ENCODE measurements around the gene DNMT1. TPM values are rescaled to one million over a fixed set of nuclear protein-coding genes. Genes with fewer than 3 reads are reported as not detected.

DNMT1 gene
- polyA plus RNA-seq, 1 donor (not counting 4 experiments of a cell fraction or from before 2014, with no cell fraction given) = 52.0 TPM

DNA sequence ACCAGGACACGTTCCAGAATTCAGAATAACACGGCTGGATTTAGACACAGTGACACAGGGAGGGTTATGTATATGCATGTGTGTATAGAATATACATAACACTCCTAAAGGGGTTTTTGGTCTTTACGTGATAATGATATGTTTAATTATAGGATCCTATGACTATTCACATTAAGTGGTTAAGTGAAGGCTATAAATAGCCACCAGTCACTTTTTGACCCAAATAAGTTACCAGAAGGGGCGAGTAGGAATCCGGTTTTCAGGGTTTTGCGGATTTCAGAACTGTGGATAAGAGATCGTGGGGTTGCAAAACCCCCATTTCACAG lies 99.2 kb downstream of the DNMT1 start:
- H3K27ac ChIP-seq (ENCODE audit: control insufficient read depth, insufficient read depth, low read length) = no peak overlapping the region
- peaks cover 0 to 14% of the 10 kb centered on the region in 2 experiments for H3K36me3 ChIP-seq (ENCODE audit: control insufficient read depth in 2 of 2, extremely low read depth in 1 of 2, insufficient read depth in 2 of 2, low read length in 2 of 2)
- no peak for DNase-seq (ENCODE audit: low read depth, low spot score)
- FAIRE-seq = no peak
- no peaks in the 10 kb centered on the region for H3K27me3 ChIP-seq (ENCODE audit: control insufficient read depth, extremely low read depth, insufficient read depth, low read length)
- H2AFZ ChIP-seq (ENCODE audit: control insufficient read depth, low read length) = peak overlapping the region; percentile 53
- no peaks in the 10 kb centered on the region for H3K79me2 ChIP-seq (ENCODE audit: control insufficient read depth, insufficient read depth, low read length)
- H4K20me1 ChIP-seq (ENCODE audit: control insufficient read depth, extremely low read depth, insufficient read depth, low read length) = no peaks in the 10 kb centered on the region
- dilution Hi-C loops (cut with MboI; ENCODE audit: extremely low pct_ligation_motif_present, low sequenced_read_pairs) = loop anchor here (25.0 kb wide), 1 partner anchor 158 kb away; the partner anchor contains the start of gene OLFM2
- H3K4me3 ChIP-seq (ENCODE audit: control insufficient read depth in 2 of 3, extremely low read depth in 1 of 3, insufficient read depth in 2 of 3, low read depth in 1 of 3, low read length in 3 of 3) = peak overlapping the region; percentile 5 to 49 (median 42)
- TF ChIP-seq EZH2 (IDR thresholded peaks at IDR 0.05; ENCODE audit: low read length) = no peak
- TF ChIP-seq, protein P1, sequence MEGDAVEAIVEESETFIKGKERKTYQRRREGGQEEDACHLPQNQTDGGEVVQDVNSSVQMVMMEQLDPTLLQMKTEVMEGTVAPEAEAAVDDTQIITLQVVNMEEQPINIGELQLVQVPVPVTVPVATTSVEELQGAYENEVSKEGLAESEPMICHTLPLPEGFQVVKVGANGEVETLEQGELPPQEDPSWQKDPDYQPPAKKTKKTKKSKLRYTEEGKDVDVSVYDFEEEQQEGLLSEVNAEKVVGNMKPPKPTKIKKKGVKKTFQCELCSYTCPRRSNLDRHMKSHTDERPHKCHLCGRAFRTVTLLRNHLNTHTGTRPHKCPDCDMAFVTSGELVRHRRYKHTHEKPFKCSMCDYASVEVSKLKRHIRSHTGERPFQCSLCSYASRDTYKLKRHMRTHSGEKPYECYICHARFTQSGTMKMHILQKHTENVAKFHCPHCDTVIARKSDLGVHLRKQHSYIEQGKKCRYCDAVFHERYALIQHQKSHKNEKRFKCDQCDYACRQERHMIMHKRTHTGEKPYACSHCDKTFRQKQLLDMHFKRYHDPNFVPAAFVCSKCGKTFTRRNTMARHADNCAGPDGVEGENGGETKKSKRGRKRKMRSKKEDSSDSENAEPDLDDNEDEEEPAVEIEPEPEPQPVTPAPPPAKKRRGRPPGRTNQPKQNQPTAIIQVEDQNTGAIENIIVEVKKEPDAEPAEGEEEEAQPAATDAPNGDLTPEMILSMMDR (optimal IDR thresholded peaks at IDR 0.05 in 1 of 3, IDR thresholded peaks at IDR 0.05 in 1 of 3, conservative IDR thresholded peaks at IDR 0.05 in 1 of 3; ENCODE audit: extremely low read depth in 1 of 3, insufficient read depth in 2 of 3, low read length in 3 of 3) = no peak
- no peaks in the 10 kb centered on the region for H3K9me3 ChIP-seq (ENCODE audit: control insufficient read depth, low read depth, low read length)
- peaks cover 8% of the 10 kb centered on the region for H3K4me1 ChIP-seq (ENCODE audit: control insufficient read depth, extremely low read depth, insufficient read depth, low read length)
- H3K9ac ChIP-seq (ENCODE audit: control insufficient read depth, extremely low read depth, insufficient read depth, low read length) = no peak overlapping the region
- no peaks in the 10 kb centered on the region for H3K9me1 ChIP-seq (ENCODE audit: control insufficient read depth, extremely low read depth, insufficient read depth, low read length)
- H3K4me2 ChIP-seq (ENCODE audit: control insufficient read depth, extremely low read depth, insufficient read depth, low read depth, low read length) = peak overlapping the region; percentile 62

DNA sequence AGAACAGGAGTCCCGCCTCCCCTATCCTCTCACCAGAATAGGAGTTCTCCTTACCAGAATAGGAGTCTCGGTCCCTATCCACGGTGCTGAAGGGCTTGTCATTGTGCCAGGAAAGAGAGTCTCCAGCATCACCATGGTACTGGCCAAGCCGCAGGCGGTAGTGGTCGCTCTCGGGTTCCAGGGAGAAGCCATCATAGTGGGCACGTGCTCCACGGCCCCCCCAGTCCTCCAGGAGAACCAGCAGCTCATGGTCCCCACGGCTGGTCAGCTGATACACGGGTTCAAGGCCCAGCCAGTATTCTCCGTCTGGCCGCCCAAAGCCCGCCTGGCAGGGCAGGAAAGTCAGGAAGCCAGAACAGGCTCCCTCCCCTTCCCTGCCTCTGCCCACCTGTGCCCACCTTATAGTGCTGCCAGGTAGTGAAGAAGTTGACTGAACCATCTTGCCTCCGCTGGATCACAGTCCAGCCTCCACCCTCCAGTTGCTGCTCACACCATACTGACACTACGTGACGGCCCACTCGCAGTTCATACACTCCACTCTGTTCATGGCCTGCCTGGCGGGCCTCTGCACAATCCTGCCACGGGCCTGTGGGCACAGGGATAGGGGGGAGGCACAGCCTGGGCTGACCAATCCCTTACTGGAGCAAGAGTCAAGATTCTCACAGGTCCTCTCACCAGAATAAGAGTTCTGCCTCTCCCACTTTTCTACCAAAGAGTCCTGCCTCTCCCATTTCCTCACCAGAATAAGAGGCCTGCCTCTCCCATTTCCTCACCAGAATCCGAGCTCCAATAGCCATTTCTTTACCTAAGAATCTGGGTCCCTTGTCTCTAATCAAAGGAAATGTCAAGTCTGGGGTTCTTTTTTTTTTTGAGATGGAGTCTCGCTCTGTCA lies 101.2 kb downstream of the DNMT1 start:
- Histone ChIP-seq H4K20me1 (ENCODE audit: control insufficient read depth, extremely low read depth, insufficient read depth, low read length) (no peaks in the 10 kb centered on the region), H3K9me1 (ENCODE audit: control insufficient read depth, extremely low read depth, insufficient read depth, low read length) (no peaks in the 10 kb centered on the region), H3K27me3 (ENCODE audit: control insufficient read depth, extremely low read depth, insufficient read depth, low read length) (no peaks in the 10 kb centered on the region), H3K4me1 (ENCODE audit: control insufficient read depth, extremely low read depth, insufficient read depth, low read length) (peaks cover 8% of the 10 kb centered on the region), H3K4me2 (ENCODE audit: control insufficient read depth, extremely low read depth, insufficient read depth, low read depth, low read length) (no peak overlapping the region), H3K79me2 (ENCODE audit: control insufficient read depth, insufficient read depth, low read length) (no peaks in the 10 kb centered on the region), H3K36me3 (ENCODE audit: control insufficient read depth in 2 of 2, extremely low read depth in 1 of 2, insufficient read depth in 2 of 2, low read length in 2 of 2) (peaks cover 0 to 21% of the 10 kb centered on the region in 2 experiments), H3K9ac (ENCODE audit: control insufficient read depth, extremely low read depth, insufficient read depth, low read length) (no peak overlapping the region), H2AFZ (ENCODE audit: control insufficient read depth, low read length) (no peak overlapping the region), H3K4me3 (ENCODE audit: control insufficient read depth in 2 of 3, extremely low read depth in 1 of 3, insufficient read depth in 2 of 3, low read depth in 1 of 3, low read length in 3 of 3) (no peak overlapping the region), H3K27ac (ENCODE audit: control insufficient read depth, insufficient read depth, low read length) (no peak overlapping the region), H3K9me3 (ENCODE audit: control insufficient read depth, low read depth, low read length) (no peaks in the 10 kb centered on the region)
- dilution Hi-C loops (cut with MboI; ENCODE audit: extremely low pct_ligation_motif_present, low sequenced_read_pairs) = loop anchor here (25.0 kb wide), 1 partner anchor 156 kb away; the partner anchor contains the start of gene OLFM2
- DNase-seq (ENCODE audit: low read depth, low spot score) = no peak
- TF ChIP-seq, protein P1 (optimal IDR thresholded peaks at IDR 0.05 in 1 of 3, IDR thresholded peaks at IDR 0.05 in 1 of 3, conservative IDR thresholded peaks at IDR 0.05 in 1 of 3; ENCODE audit: extremely low read depth in 1 of 3, insufficient read depth in 2 of 3, low read length in 3 of 3) = no peak
- TF ChIP-seq EZH2 (IDR thresholded peaks at IDR 0.05; ENCODE audit: low read length) = no peak
- no peak for FAIRE-seq
